ENCODE data around the gene GCLM.
A peak's percentile ranks its signal among the peaks of the same experiment; 100 is the strongest.

- TF ChIP-seq CTCF (IDR thresholded peaks at IDR 0.05) (peak; percentile 71), POLR2AphosphoS5 (IDR thresholded peaks at IDR 0.05; ENCODE audit: low read depth, low read length) (no peak), TCF7L2 (IDR thresholded peaks at IDR 0.05; ENCODE audit: low read depth, low read length) (no peak)
Measured at GRCh38 chr1:93874025-93874651, 35.1 kb downstream of the GCLM start.
